Endothelial cell of coronary artery (primary cell): ENCODE results near the gene ENOX1. TPM values are rescaled to one million over a fixed set of nuclear protein-coding genes. Genes with fewer than 3 reads are reported as not detected.

Source experiments
- total RNA-seq: library from RNA; depleted of rRNA; stranded (reverse); fragments of >200 nt; gene quantifications from 2 replicates; pipeline ENCODE4 v1.2.3, GENCODE V29; 2014

ENOX1 gene
- total RNA-seq = 1.3 and 1.4 TPM in 2 replicates

DNA sequence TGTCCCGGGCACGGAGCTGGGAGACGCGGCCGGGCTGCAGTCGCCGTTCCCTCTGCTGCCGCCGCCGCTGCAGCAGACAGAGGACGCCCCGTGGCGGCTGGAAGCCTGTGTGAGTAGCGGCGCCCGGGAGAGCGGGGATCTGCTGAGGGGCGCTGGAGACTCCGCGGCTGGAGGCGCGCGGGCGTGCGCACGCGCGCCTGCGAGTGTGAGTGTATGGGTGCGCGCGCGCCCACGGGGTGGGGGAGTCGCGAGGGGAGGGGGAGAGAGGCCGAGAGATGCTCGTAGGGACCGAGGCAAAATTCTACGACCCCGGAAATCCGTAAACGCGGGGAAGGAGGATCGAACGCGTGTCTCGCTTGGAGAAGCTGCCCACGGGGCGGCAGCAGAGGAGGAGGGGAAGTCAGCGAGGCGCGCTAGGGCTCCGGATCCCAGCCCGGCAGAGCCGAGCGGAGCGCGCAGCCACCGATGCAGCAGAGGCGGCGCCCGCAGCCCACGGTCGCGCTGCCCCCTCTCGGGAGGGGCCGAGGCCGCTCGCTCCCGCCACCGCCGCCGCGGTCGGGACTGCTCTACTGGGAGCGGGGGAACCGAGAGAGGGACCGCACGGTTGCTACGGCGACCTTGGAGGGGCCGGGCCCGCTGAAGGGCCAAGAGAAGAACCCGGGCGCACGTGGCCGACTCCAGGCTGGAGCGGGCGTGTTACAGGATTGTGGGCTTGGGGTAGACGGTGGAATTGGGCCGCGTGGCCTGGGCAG, at the start of gene ENOX1:
TSS of gene ENOX1 (minus strand) at position 207 of the 752 bp plus-strand sequence.

Other genes with a start within 250 kb of the ENOX1 start
- gene CCDC122, start 92.8 kb upstream of the ENOX1 start, total RNA-seq = 2.0 and 4.5 TPM in 2 replicates
- gene LACC1, start 92.9 kb upstream of the ENOX1 start, total RNA-seq = 3.8 and 4.4 TPM in 2 replicates